ENCODE results near the gene P4HA2. TPM values are rescaled to one million over a fixed set of nuclear protein-coding genes. Genes with fewer than 3 reads are reported as not detected.

P4HA2 gene
- total and polyA plus RNA-seq, 2 donors from 2014 or later = 32.5 to 54.1 TPM

GRCh38 chr5:132245593-132245992 is 17.9 kb upstream of the P4HA2 start:
- H3K27me3 ChIP-seq (ENCODE audit: control insufficient read depth, insufficient read depth, low read length) = no peaks in the 10 kb centered on the region
- intact Hi-C loops (cut with DNase I) = no loop called here
- no peaks in the 10 kb centered on the region for H3K4me1 ChIP-seq (ENCODE audit: control insufficient read depth in 2 of 3, insufficient read depth in 2 of 3, low read depth in 1 of 3, low read length in 3 of 3)
- no peak overlapping the region for H3K4me3 ChIP-seq (ENCODE audit: low read length in 3 of 3)
- no peak for FAIRE-seq
- no peaks in the 10 kb centered on the region for H3K9me3 ChIP-seq (ENCODE audit: control insufficient read depth in 2 of 3, insufficient read depth in 1 of 3, low read length in 3 of 3)
- no peak overlapping the region for H3K27ac ChIP-seq (ENCODE audit: low read depth in 2 of 2, low read length in 2 of 2)
- DNase-seq = no peak
- TF ChIP-seq CTCF (IDR thresholded peaks at IDR 0.05; ENCODE audit: borderline replicate concordance, extremely low read depth, insufficient read depth) = no peak
- no peak overlapping the region for H3K9ac ChIP-seq (ENCODE audit: low read length in 3 of 3)
- H3K36me3 ChIP-seq (ENCODE audit: control insufficient read depth in 2 of 3, insufficient read depth in 3 of 3, low read length in 3 of 3) = no peaks in the 10 kb centered on the region

GRCh38 chr5:132243366-132243977 is 15.8 kb upstream of the P4HA2 start:
- Histone ChIP-seq H3K27ac (ENCODE audit: low read depth in 2 of 2, low read length in 2 of 2) (no peak overlapping the region), H3K9ac (ENCODE audit: low read length in 3 of 3) (no peak overlapping the region), H3K36me3 (ENCODE audit: control insufficient read depth in 2 of 3, insufficient read depth in 3 of 3, low read length in 3 of 3) (no peaks in the 10 kb centered on the region), H3K9me3 (ENCODE audit: control insufficient read depth in 2 of 3, insufficient read depth in 1 of 3, low read length in 3 of 3) (no peaks in the 10 kb centered on the region), H3K4me3 (ENCODE audit: low read length in 3 of 3) (no peak overlapping the region), H3K27me3 (ENCODE audit: control insufficient read depth, insufficient read depth, low read length) (no peaks in the 10 kb centered on the region), H3K4me1 (ENCODE audit: control insufficient read depth in 2 of 3, insufficient read depth in 2 of 3, low read depth in 1 of 3, low read length in 3 of 3) (peaks cover 0 to 1% (median 1%) of the 10 kb centered on the region in 3 donors)
- no peak for FAIRE-seq
- intact Hi-C loops (cut with DNase I) = no loop called here
- DNase-seq = peak in 1 of 5 donors; percentile 13
- TF ChIP-seq CTCF (IDR thresholded peaks at IDR 0.05; ENCODE audit: borderline replicate concordance, extremely low read depth, insufficient read depth) = no peak

- H3K27me3 ChIP-seq (ENCODE audit: control insufficient read depth, insufficient read depth, low read length) = no peaks in the 10 kb centered on the region
- no peak overlapping the region for H3K4me3 ChIP-seq (ENCODE audit: low read length in 3 of 3)
- H3K4me1 ChIP-seq (ENCODE audit: control insufficient read depth in 2 of 3, insufficient read depth in 2 of 3, low read depth in 1 of 3, low read length in 3 of 3) = peaks cover 0 to 6% (median 4%) of the 10 kb centered on the region in 3 donors
- H3K27ac ChIP-seq (ENCODE audit: low read depth in 2 of 2, low read length in 2 of 2) = no peak overlapping the region
- FAIRE-seq (no peak), DNase-seq (peak in 1 of 5 donors; percentile 16)
- no peaks in the 10 kb centered on the region for H3K9me3 ChIP-seq (ENCODE audit: control insufficient read depth in 2 of 3, insufficient read depth in 1 of 3, low read length in 3 of 3)
- intact Hi-C loops (cut with DNase I) = no loop called here
- H3K36me3 ChIP-seq (ENCODE audit: control insufficient read depth in 2 of 3, insufficient read depth in 3 of 3, low read length in 3 of 3) = no peaks in the 10 kb centered on the region
- H3K9ac ChIP-seq (ENCODE audit: low read length in 3 of 3) = no peak overlapping the region
- no peak for TF ChIP-seq CTCF (IDR thresholded peaks at IDR 0.05; ENCODE audit: borderline replicate concordance, extremely low read depth, insufficient read depth)
Measured at GRCh38 chr5:132239776-132240175, 12.1 kb upstream of the P4HA2 start.

Measured in kidney (tissue), 14 donors.